ENCODE measurements around the gene MACROD1.

GRCh38 chr11:64083398-64084080 is 82.4 kb downstream of the MACROD1 start:
- TF ChIP-seq EZH2phosphoT487 (conservative IDR thresholded peaks at IDR 0.05; ENCODE audit: low read length) = no peak
- TF ChIP-seq CTCF (IDR thresholded peaks at IDR 0.05; ENCODE audit: insufficient read depth, low read length, poor library complexity, severe bottlenecking) = no peak
